ENCODE measurements around the gene ANO7. TPM values are rescaled to one million over a fixed set of nuclear protein-coding genes. Genes with fewer than 3 reads are reported as not detected.

ANO7 gene
- total RNA-seq, 1 donor, result 0.43 TPM

DNA sequence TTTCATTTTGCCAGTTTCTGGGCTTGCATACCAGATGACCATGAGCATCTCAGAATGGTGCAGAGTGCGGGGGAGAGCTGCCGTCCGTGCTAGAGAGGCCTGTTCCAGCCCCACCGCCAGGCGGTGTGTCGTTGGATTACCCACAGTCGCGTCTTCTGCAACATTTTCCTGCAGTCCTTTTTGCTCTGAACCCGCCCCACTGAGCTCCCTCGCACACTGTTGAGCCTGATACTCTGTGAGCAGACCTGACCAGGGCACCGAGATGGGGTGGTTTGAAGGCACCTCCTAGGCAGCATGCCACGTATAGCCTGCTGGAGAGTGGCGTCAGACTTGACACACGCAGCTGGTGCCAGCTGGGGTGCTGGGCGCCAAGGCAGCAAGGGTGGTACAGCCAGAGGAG lies 20.1 kb upstream of the ANO7 start:
- DNase-seq (ENCODE audit: low read depth), result no peak
- TF ChIP-seq, protein P1, sequence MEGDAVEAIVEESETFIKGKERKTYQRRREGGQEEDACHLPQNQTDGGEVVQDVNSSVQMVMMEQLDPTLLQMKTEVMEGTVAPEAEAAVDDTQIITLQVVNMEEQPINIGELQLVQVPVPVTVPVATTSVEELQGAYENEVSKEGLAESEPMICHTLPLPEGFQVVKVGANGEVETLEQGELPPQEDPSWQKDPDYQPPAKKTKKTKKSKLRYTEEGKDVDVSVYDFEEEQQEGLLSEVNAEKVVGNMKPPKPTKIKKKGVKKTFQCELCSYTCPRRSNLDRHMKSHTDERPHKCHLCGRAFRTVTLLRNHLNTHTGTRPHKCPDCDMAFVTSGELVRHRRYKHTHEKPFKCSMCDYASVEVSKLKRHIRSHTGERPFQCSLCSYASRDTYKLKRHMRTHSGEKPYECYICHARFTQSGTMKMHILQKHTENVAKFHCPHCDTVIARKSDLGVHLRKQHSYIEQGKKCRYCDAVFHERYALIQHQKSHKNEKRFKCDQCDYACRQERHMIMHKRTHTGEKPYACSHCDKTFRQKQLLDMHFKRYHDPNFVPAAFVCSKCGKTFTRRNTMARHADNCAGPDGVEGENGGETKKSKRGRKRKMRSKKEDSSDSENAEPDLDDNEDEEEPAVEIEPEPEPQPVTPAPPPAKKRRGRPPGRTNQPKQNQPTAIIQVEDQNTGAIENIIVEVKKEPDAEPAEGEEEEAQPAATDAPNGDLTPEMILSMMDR (IDR thresholded peaks at IDR 0.05; ENCODE audit: insufficient read depth, low read depth, low read length), result no peak
- H3K4me3 ChIP-seq (ENCODE audit: low read depth, low read length), result no peak overlapping the region

DNA sequence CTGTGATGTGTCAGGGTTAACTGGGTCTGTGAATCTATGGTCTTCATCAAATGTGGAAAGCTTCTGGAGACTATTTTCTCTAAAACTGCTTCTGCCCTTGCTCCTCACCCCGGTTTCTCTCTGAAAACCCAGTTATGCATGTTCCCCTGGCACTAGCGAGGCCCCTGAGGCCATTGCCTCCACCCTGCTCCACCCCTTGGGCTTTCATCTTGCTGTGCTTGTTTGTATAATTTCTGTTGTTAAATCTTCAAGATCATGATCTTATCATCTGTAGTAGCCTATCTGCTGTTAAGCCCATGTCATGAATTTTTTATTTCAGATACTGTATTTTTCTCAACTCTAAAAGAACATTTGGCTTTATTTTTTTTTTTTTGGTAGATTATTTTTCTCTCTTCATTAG lies 14.9 kb upstream of the ANO7 start:
- no peak overlapping the region for H3K4me3 ChIP-seq (ENCODE audit: low read depth, low read length)
- TF ChIP-seq, protein P1 (IDR thresholded peaks at IDR 0.05; ENCODE audit: insufficient read depth, low read depth, low read length), result no peak
- DNase-seq (ENCODE audit: low read depth), result peak; percentile 12

DNA sequence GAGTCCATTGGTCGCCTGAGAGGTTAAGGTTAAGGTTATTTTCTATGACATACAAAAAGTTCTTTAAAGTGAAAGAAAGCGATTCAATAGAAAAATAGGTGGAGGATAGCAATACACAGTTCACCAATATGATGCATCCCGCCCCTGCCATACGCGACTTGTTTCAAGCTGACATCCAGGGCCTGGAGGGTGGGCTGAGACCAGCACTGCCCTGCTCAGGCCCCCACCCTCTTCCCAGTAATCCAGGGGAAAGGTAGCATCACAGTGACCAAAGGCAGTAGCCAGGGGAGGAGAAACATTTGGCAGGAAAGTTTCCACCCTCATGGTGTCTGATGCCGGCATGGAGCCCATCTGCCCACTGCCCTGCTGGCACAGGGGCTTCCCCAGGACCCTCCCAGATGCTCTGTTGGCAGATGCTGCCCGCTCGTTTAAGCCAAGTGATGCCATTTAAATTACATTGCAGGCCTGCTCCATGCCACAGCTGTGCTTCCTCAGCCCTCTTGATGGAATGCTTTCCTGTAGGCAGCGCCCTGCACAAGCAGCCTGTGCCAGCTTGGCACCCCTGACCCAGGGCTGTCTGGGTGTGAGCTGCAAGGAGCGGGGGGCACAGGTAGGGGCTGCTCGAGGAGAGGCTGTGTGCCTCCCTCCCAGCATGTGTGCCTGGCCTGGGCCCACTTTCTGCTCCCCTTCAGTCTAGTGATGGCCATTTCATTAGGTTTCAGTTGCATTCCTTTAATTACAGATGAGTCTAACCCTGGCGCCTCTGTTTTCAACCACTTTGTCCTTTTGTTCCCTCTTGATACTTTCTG lies 10.7 kb upstream of the ANO7 start:
- DNase-seq (ENCODE audit: low read depth), result no peak
- TF ChIP-seq, protein P1 (IDR thresholded peaks at IDR 0.05; ENCODE audit: insufficient read depth, low read depth, low read length), result no peak
- H3K4me3 ChIP-seq (ENCODE audit: low read depth, low read length), result no peak overlapping the region

DNA sequence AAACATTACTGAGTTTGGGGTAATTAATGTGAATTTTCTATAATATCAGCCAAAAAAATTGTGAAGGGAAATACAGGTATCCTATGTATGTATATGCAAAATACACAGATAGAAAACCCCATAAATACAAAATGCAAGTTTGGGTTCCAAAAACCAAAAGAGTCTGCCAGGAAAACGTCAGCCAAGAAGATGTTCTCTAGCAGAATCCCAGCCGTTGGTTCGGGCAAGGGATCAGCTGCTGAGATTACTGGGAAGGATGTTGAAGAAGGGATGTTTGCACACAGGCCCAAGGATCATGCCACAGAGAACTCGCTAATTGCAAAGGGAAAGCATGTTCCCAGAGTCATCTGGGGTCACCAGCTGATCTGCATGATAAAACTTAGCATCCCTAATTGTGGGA lies 9.5 kb upstream of the ANO7 start:
- TF ChIP-seq, protein P1 (IDR thresholded peaks at IDR 0.05; ENCODE audit: insufficient read depth, low read depth, low read length), result no peak
- no peak for DNase-seq (ENCODE audit: low read depth)
- no peak overlapping the region for H3K4me3 ChIP-seq (ENCODE audit: low read depth, low read length)

- peak; percentile 5 for DNase-seq (ENCODE audit: low read depth)
- H3K4me3 ChIP-seq (ENCODE audit: low read depth, low read length), result no peak overlapping the region
- TF ChIP-seq, protein P1 (IDR thresholded peaks at IDR 0.05; ENCODE audit: insufficient read depth, low read depth, low read length), result no peak
Observed at GRCh38 chr2:241179899-241180298, 8.6 kb upstream of the ANO7 start.

GRCh38 chr2:241180495-241180894 lies 8.0 kb upstream of the ANO7 start:
- DNase-seq (ENCODE audit: low read depth), result no peak
- TF ChIP-seq, protein P1 (IDR thresholded peaks at IDR 0.05; ENCODE audit: insufficient read depth, low read depth, low read length), result no peak
- H3K4me3 ChIP-seq (ENCODE audit: low read depth, low read length), result no peak overlapping the region

DNA sequence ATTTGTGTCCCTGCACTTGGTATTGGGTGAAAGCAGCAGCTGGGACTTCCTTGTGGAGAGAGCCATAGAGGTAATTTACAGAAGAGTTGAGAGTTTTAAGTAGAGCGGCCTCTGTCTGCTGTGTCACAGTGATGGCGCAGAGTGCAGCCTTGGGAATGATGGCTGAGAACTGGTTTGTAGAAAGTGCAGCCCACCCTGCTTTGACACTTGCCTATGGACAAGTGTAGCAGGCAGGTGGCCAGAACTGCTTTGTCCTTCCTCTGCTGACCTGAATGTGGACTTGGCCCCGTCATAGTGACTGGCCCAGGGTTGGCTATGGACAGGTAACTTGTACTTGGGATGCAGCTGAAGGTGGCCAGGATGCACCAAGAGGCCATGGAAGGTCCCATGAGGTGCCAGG lies 6.4 kb upstream of the ANO7 start:
- TF ChIP-seq, protein P1 (IDR thresholded peaks at IDR 0.05; ENCODE audit: insufficient read depth, low read depth, low read length), result no peak
- no peak overlapping the region for H3K4me3 ChIP-seq (ENCODE audit: low read depth, low read length)
- no peak for DNase-seq (ENCODE audit: low read depth)
